H1 (cell line): ENCODE measurements around the gene KSR2. TPM values are rescaled to one million over a fixed set of nuclear protein-coding genes. Genes with fewer than 3 reads are reported as not detected.

Source experiments
- CTCF ChIA-PET: fragments of 300-600 bp; sonication (Branson Sonifier 250); formaldehyde crosslinking; loops from one replicate; lab custom pipeline; 2021; ENCODE audit not compliant: partially characterized antibody; lab: Charles Lee
- POLR2A ChIA-PET: fragments of 300-600 bp; sonication (Branson Sonifier 250); formaldehyde crosslinking; loops from one replicate; lab custom pipeline; 2021; ENCODE audit warnings: inconsistent platforms; ENCODE audit not compliant: partially characterized antibody; lab: Charles Lee
- DNase-seq, 2 experiments: peaks; one replicate each; pipeline versions ENCODE4 v3.0.0 to v3.0.0-alpha.2; 2010 to 2022; ENCODE audit warnings: low spot score in 2 of 2, low read depth in 1 of 2, mixed read lengths in 1 of 2
- FAIRE-seq: peaks from 2 replicates; lab custom pipeline; 2011; peaks lifted over from hg19 to GRCh38; lab: Jason Lieb, UNC
- H2AFZ ChIP-seq: 2 replicates; pipeline ENCODE4 v1.8.1; 2012; ENCODE audit warnings: low read length, inconsistent platforms
- H2AK5ac ChIP-seq: 2 replicates; pipeline ENCODE4 v1.6.1; 2013; ENCODE audit warnings: low read depth, low read length
- H2BK120ac ChIP-seq: replicated peaks from 2 replicates; pipeline ENCODE3; 2013; ENCODE audit warnings: low read depth, low read length, inconsistent platforms
- H2BK12ac ChIP-seq: 2 replicates; pipeline ENCODE4 v1.6.1; 2013; ENCODE audit warnings: low read depth, low read length
- H2BK15ac ChIP-seq: 2 replicates; pipeline ENCODE4 v1.6.1; 2013; ENCODE audit warnings: low read length
- H2BK20ac ChIP-seq: 2 replicates; pipeline ENCODE4 v1.6.1; 2013; ENCODE audit warnings: low read length
- H2BK5ac ChIP-seq: 2 replicates; pipeline ENCODE4 v1.6.1; 2013; ENCODE audit warnings: low read depth, low read length
- H3K14ac ChIP-seq: 2 replicates; pipeline ENCODE4 v1.6.1; 2013; ENCODE audit warnings: inconsistent platforms; ENCODE audit not compliant: insufficient read length
- H3K18ac ChIP-seq: 2 replicates; pipeline ENCODE4 v1.6.1; 2013; ENCODE audit warnings: low read length; ENCODE audit errors: extremely low read depth
- H3K23ac ChIP-seq: 2 replicates; pipeline ENCODE4 v1.6.1; 2013; ENCODE audit warnings: inconsistent platforms; ENCODE audit not compliant: insufficient read length
- H3K23me2 ChIP-seq: 2 replicates; pipeline ENCODE4 v1.6.1; 2013; ENCODE audit warnings: low read depth, low read length
- H3K27ac ChIP-seq: 2 replicates; pipeline ENCODE4 v1.6.1; 2011; ENCODE audit warnings: low read depth, low read length, inconsistent platforms
- H3K27me3 ChIP-seq, 4 experiments: replicated peaks in 1 of 4; 1 replicate in 1 of 4; 2 replicates in 3 of 4; pipeline versions ENCODE4 v1.6.1 to v1.8.1; 2011 to 2013; ENCODE audit warnings: low read length in 3 of 4, mild to moderate bottlenecking in 3 of 4, inconsistent platforms in 2 of 4, mixed read lengths in 2 of 4, moderate library complexity in 1 of 4; ENCODE audit not compliant: control insufficient read depth in 3 of 4, insufficient read depth in 3 of 4; ENCODE audit errors: extremely low read depth in 1 of 4
- H3K36me3 ChIP-seq, 4 experiments: 2 replicates each; pipeline versions ENCODE4 v1.6.1 to v1.8.1; 2011 to 2013; ENCODE audit warnings: mild to moderate bottlenecking in 4 of 4, low read length in 3 of 4, moderate library complexity in 2 of 4, control low read depth in 1 of 4, inconsistent platforms in 1 of 4; ENCODE audit not compliant: insufficient read depth in 4 of 4, control insufficient read depth in 2 of 4
- H3K4ac ChIP-seq: replicated peaks from 2 replicates; pipeline ENCODE3; 2013; ENCODE audit warnings: low read length, low read depth, mixed read lengths, inconsistent platforms; ENCODE audit not compliant: insufficient read length
- H3K4me1 ChIP-seq, 4 experiments: replicated peaks in 1 of 4; 1 replicate in 1 of 4; 2 replicates in 3 of 4; pipeline versions ENCODE4 v1.6.1 to v1.8.1; 2011 to 2013; ENCODE audit warnings: low read length in 3 of 4, inconsistent platforms in 2 of 4, mixed read lengths in 1 of 4; ENCODE audit not compliant: insufficient read depth in 4 of 4, control insufficient read depth in 3 of 4
- H3K4me2 ChIP-seq, 2 experiments: 2 replicates each; pipeline versions ENCODE4 v1.6.1 to v1.8.1; 2011 to 2013; ENCODE audit warnings: low read depth in 2 of 2, low read length in 2 of 2, control low read depth in 1 of 2, inconsistent platforms in 1 of 2, mild to moderate bottlenecking in 1 of 2; ENCODE audit not compliant: insufficient read depth in 1 of 2
- H3K4me3 ChIP-seq, 4 experiments: fragments of 200-600, 300-600 bp in 1 of 4; sonication (generic), shearing (Covaris generic), sonication (Bioruptor Twin) in 1 of 4; 2 replicates each; pipeline versions ENCODE4 v1.5.1 to v1.8.1; 2011 to 2016; ENCODE audit warnings: low read length in 4 of 4, low read depth in 3 of 4, control low read depth in 2 of 4, inconsistent platforms in 2 of 4, mild to moderate bottlenecking in 2 of 4, mixed read lengths in 1 of 4, moderate library complexity in 1 of 4; ENCODE audit not compliant: insufficient read depth in 2 of 4; ENCODE audit errors: extremely low read depth in 1 of 4
- H3K56ac ChIP-seq: replicated peaks from 2 replicates; pipeline ENCODE3; 2013; ENCODE audit warnings: low read depth, mild to moderate bottlenecking, mixed read lengths, low read length, inconsistent platforms; ENCODE audit not compliant: insufficient read length
- H3K79me1 ChIP-seq: 2 replicates; pipeline ENCODE4 v1.6.1; 2013; ENCODE audit warnings: low read depth, low read length, control low read depth
- H3K79me2 ChIP-seq, 2 experiments: 2 replicates each; pipeline versions ENCODE4 v1.6.1 to v1.8.1; 2012 to 2013; ENCODE audit warnings: low read length in 2 of 2, mild to moderate bottlenecking in 2 of 2, inconsistent platforms in 1 of 2; ENCODE audit not compliant: insufficient read depth in 2 of 2, control insufficient read depth in 1 of 2
- H3K9ac ChIP-seq, 4 experiments: replicated peaks in 1 of 4; 1 replicate in 1 of 4; 2 replicates in 3 of 4; pipeline versions ENCODE4 v1.6.1 to v1.8.1; 2011 to 2013; ENCODE audit warnings: low read depth in 3 of 4, low read length in 3 of 4, control low read depth in 2 of 4, mild to moderate bottlenecking in 2 of 4, moderate library complexity in 2 of 4, inconsistent platforms in 1 of 4; ENCODE audit errors: extremely low read depth in 1 of 4
- H3K9me3 ChIP-seq, 2 experiments: 2 replicates each; pipeline versions ENCODE4 v1.6.1 to v1.8.1; 2012 to 2013; ENCODE audit warnings: mild to moderate bottlenecking in 2 of 2, moderate library complexity in 2 of 2, control low read depth in 1 of 2, inconsistent platforms in 1 of 2, low read depth in 1 of 2, low read length in 1 of 2, mixed read lengths in 1 of 2; ENCODE audit not compliant: insufficient read depth in 2 of 2
- H4K20me1 ChIP-seq, 2 experiments: replicated peaks in 1 of 2; 2 replicates each; pipeline versions ENCODE3 to v1.8.1; 2011 to 2013; ENCODE audit warnings: inconsistent platforms in 2 of 2, low read length in 2 of 2, mild to moderate bottlenecking in 1 of 2; ENCODE audit not compliant: insufficient read depth in 2 of 2, control insufficient read depth in 1 of 2
- H4K5ac ChIP-seq: 2 replicates; pipeline ENCODE4 v1.6.1; 2013; ENCODE audit warnings: low read length, low read depth, mixed read lengths, inconsistent platforms; ENCODE audit not compliant: insufficient read length
- H4K8ac ChIP-seq: 2 replicates; pipeline ENCODE4 v1.8.0; 2013; ENCODE audit warnings: mild to moderate bottlenecking, moderate library complexity, low read length, inconsistent platforms; ENCODE audit not compliant: insufficient read depth; ENCODE audit errors: extremely low read depth
- H4K91ac ChIP-seq: replicated peaks from 2 replicates; pipeline ENCODE3; 2013; ENCODE audit warnings: low read length, mixed read lengths, inconsistent platforms; ENCODE audit not compliant: insufficient read length
- ASH2L ChIP-seq: fragments of 200-600, 300-600 bp; sonication (generic); IDR thresholded peaks from one replicate; pipeline ENCODE4 v1.7.1; 2017; ENCODE audit warnings: low read length
- CHD2 ChIP-seq: IDR thresholded peaks from 2 replicates; pipeline ENCODE4 v1.6.1; 2012; ENCODE audit warnings: low read length, improper control_type of control experiment
- GABPA ChIP-seq: IDR thresholded peaks from 2 replicates; pipeline ENCODE4 v1.6.1; 2011; ENCODE audit warnings: mild to moderate bottlenecking, low read length, moderate library complexity, borderline replicate concordance; ENCODE audit not compliant: insufficient read depth
- RBBP5 ChIP-seq: IDR thresholded peaks from 2 replicates; pipeline ENCODE4 v1.7.1; 2012; ENCODE audit warnings: low read depth, mild to moderate bottlenecking, inconsistent platforms, low read length, moderate library complexity, borderline replicate concordance
- WGBS, 2 experiments: shearing (Covaris generic) in 1 of 2; methylation state at CpG; one replicate each; pipeline versions ENCODE4 v1.1.6 to v1.1.7; 2013 to 2015; ENCODE audit warnings: low lambda C conversion rate in 2 of 2, mixed read lengths in 2 of 2, inconsistent platforms in 1 of 2, low coverage in 1 of 2, missing lambda C conversion rate in 1 of 2; ENCODE audit not compliant: insufficient replicate concordance in 2 of 2, insufficient coverage in 1 of 2, insufficient read length in 1 of 2; ENCODE audit errors: extremely low coverage in 1 of 2, missing lambda C conversion rate in 1 of 2; 5-methylcytosine and 5-hydroxymethylcytosine counted together
- polyA plus RNA-seq, 7 experiments: library from polyadenylated mRNA; depleted of rRNA in 3 of 7; stranded (reverse) in 5 of 7; unstranded in 2 of 7; fragments of >200 nt in 5 of 7; fragments of 200-250 nt in 2 of 7; gene quantifications; 1 replicate in 5 of 7; 2 replicates in 1 of 7; 4 replicates in 1 of 7; pipeline versions ENCODE4 v1.2.1 to v1.2.3, GENCODE V29; 2011 to 2013; ENCODE audit warnings: missing spikeins in 2 of 7, mixed read lengths in 2 of 7
- total RNA-seq: library from RNA; stranded (reverse); fragmentation: NEBNext Ultra II Directional; extraction: Animal tissue kit (Norgen Biotek cat#: 25700); gene quantifications from 2 replicates; pipeline ENCODE4 v1.2.1, GENCODE V29; 2021

The KSR2 gene
- total and polyA plus RNA-seq, 2 of the 8 experiments (the other 6 are each of a cell fraction or from before 2014, with no cell fraction given), result 0.74 to 2.2 TPM

GRCh38 chr12:117516034-117516433, 452.8 kb downstream of the KSR2 start:
- Histone ChIP-seq H3K9ac (no peak overlapping the region), H3K4me1 (peaks cover 0 to 11% (median 9%) of the 10 kb centered on the region in 4 experiments; a peak in 3 of 7 replicates), H3K18ac (no peak overlapping the region), H2BK15ac (no peak overlapping the region), H3K4ac (no peak overlapping the region), H3K56ac (no peak overlapping the region), H3K27me3 (no peaks in the 10 kb centered on the region), H4K8ac (no peak overlapping the region), H3K14ac (no peak overlapping the region), H4K91ac (no peak overlapping the region), H2AFZ (no peak overlapping the region), H2BK20ac (no peak overlapping the region; the same call in 1 of the 2 replicates), H2BK12ac (no peak overlapping the region), H3K4me3 (no peak overlapping the region), H2AK5ac (no peak overlapping the region), H3K9me3 (no peaks in the 10 kb centered on the region), H4K5ac (no peak overlapping the region), H3K27ac (no peak overlapping the region), H3K36me3 (no peaks in the 10 kb centered on the region), H2BK5ac (no peak overlapping the region), H3K4me2 (no peak overlapping the region), H3K79me1 (no peaks in the 10 kb centered on the region), H3K23ac (no peak overlapping the region), H3K79me2 (no peaks in the 10 kb centered on the region), H2BK120ac (no peak overlapping the region), H4K20me1 (peaks cover 0 to 1% of the 10 kb centered on the region in 2 experiments), H3K23me2 (peaks cover 2% of the 10 kb centered on the region; the same call in 1 of the 2 replicates)
- POLR2A ChIA-PET, result no interaction called here
- 62% methylated on average over 4 of the region's 4 CpGs; no CpG with 5 or more reads in 1 of the 2 experiments for WGBS, 2 experiments
- TF ChIP-seq RBBP5 (no peak), CHD2 (no peak), ASH2L (no peak), GABPA (no peak)
- DNase-seq (no peak), FAIRE-seq (no peak)
- CTCF ChIA-PET, result interaction anchor here (1.2 kb wide), 1 partner anchor 665 kb away, joined by 3 read pairs; no protein-coding TSS in a partner anchor
